GM18909 (cell line): ENCODE data around the gene ATXN8OS.
A peak's percentile ranks its signal among the peaks of the same experiment; 100 is the strongest.
"Not testable (repeated sequence)": the region's sequence is repeated elsewhere in the genome, so short reads cannot be mapped to it uniquely, and the experiment has no call there.

Experiments used
- ATAC-seq: cut with Tn5 transposase; IDR thresholded peaks from one replicate; pipeline ENCODE4 v1.9.1; 2021; ENCODE audit warnings: mild to moderate bottlenecking; ENCODE audit not compliant: unreplicated experiment, poor library complexity

Gene ATXN8OS

DNA sequence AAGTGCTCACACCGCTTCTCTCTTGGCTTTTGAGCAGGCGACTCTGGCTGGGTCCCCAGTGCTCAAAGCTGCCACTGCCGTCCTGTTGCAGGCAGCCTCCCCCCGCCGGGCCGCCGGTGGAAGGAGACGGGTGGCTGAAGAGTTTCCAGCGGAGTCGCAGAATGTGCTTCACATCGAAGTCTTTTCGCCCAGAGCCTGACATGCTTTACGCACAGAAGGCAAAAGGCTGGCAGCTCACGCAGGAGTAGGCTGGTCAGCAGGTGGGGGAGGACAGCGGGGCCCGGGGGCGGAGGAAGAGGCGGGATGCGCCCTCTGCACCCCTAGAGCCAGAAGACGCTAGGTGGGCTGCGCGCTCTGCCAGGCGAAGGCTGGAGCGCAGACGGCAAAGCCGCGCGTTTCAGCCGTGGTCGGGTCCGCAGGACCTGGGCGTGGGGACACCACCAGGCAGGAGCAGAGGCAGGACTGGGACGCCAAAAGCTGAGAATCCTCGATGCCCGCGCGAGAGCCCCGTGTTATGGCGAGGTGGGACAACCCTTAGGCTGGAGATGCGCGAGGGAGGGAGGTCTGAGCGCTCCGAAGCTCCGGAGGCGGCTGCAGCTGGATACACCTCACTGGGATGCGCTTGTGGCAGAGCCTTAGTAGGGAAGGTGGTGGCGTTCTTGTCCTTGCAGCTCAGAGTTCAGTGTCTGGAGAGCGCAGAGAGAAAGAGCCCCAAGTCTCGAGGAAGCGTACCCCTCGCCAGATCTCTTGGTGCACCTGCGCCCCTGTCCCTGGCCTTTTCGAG lies at the start of gene ATXN8OS:
Gene ATXN8OS (plus strand): TSS at position 329 of the 784 bp plus-strand sequence.
- no peak for ATAC-seq

- ATAC-seq = no peak
Observed at GRCh38 chr13:70080012-70080411, 27.6 kb upstream of the ATXN8OS start.

DNA sequence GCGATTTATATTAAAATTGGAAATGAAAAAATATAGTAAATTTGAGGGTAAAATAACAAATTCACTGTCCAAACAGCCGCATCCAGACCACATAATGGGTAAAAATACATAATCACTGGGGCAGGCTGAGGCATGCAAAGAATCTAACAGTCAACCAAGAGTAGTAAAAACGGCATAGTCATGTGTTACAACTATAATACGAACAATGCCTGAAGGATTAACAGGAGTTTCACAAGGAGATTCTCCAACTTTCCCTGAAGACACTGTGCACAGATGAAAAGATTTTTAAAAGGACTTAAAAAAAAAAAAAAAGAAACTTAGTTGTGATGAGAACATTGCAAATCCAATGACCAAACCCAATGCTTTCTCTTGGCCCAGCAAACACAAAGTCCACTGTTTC lies 20.4 kb upstream of the ATXN8OS start:
- no peak for ATAC-seq

DNA sequence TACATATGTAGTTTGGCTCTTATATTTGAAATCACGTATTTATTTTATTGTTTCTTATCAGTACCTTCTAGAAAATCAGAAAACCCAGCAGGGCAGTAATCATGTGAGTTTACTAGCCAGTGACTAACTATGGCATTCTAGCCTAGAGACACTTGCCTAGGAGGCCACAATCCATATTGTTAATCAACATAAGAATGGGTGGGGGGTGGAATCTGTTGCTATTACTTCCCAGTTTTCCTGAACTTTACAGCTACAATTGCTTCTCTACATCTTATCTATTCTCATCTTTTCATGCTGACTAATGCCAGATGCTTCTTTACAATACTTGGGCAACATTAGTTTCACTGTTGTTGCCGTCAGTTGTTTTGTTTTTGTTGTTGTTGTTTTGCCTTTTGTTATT lies 18.7 kb upstream of the ATXN8OS start:
- no peak for ATAC-seq

DNA sequence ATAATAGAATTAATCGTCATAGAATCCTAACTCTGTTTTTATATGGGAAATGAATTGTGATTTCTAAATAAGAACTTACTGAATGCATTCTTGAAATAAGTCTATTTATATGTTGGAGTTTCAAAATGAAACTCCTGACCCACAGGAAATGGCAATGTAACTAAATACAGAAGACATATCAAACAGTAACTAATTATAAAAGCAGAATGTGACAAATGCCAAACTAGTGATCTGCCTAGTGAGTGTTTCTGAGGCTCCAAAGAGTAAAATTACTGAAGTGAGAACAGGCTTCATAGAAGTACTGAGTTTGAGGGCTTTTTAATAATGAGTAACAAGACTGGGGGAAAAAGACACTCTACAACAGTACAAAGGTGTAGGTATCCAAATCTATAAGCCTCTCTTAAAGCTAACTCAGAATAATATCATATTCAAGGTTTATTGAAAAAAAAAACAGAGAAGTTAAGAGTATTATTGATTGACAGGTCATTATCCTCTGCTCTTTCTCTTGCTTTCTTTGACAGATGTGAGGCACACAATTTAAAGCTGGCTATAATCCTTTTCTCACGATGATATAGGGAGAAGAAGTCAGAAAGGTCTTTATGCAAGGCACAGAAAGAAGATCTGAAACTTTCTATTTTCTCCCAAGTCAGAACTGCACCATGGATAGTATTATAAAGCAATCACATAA lies 17.4 kb upstream of the ATXN8OS start:
- ATAC-seq = peak; percentile 70

DNA sequence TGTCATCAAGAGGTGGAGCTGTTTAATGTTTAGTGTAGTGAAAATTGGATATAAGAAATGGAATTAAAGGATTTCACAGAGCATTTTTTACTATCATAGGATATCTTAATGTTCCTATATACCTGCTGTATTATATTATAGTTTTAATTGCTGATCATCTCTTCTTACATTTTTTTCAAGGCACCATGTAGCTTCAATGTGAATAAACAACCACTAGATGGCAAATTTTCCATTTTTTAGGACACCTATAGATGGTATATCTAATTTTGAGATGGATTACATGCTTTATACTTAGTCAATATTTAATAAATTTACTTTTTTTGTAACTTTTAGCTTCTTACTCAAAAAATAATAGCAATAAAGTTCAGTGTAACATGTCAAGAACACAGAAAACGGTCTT lies 9.0 kb upstream of the ATXN8OS start:
- no peak for ATAC-seq

DNA sequence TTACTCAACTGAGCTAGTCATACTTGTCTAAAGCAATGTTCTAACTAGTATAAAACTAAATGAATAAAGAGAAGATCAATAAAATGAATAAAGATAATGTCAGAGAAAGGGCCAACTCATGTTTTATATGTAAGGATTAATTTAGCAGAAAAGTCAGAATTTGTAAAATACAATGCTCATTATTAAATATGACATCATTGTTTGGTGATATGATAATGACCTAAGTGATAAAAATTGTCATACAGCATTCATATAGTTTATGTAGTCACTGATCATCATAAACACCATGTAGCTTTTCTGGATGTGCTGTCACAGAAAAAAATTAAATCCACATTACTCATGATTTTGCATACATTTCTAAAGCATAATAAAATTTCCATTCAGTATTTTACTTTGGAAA lies 3.1 kb upstream of the ATXN8OS start:
- no peak for ATAC-seq

DNA sequence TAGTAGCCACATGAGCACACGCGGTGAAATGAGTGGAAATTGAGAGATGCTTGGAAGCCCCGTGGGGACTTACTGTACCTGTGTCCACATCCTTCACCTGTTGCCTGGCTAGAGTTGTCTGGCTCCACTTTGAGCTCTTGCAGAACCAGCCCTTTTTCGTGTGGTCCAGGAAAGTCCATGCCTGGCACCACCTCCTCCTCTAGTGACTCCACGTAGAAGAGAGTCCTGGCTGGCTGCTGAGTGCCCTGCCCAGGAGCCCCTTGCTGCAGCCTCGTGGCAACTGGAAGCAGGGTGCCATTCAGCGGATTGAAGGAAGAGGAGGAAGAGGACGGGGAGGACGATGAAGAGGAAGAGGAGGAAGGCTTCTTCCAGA lies 515 bp upstream of the ATXN8OS start:
- no peak for ATAC-seq

DNA sequence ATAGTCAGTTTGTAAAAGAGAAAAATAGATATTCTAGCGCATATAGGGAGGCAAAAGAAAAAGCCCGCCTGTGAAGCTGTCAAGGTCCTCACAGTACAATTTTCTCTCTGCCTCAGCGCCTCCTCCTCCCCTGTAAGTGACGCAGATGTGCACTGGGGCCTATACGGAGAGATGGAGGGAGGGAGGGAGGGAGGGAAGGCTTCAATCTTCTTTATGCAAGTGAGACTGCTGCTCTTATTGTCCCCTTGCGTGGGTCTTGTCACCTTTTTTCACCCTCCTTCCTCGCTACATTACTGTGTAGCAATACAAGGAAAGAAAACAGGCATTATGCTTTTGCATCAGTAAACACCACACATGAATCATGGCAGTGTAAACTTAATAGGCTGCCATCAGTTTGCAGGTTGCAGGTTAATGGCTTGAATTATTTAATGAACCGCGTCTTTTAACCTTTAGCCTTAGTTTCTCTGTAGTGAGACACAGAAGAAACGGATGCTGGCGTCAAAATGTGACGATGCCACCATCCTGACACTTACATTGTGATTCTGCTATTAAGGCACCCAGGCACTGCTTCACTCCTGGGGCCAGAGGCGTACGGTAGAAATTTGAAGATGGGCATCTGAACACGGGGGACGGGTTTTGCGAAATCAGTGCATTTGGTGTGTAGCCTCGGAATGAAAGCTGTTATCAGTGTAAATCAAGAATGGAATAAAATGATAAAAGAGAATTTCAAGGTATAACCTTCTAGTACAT lies 905 bp downstream of the ATXN8OS start, which contains the start of gene KLHL1:
Gene KLHL1 (minus strand): TSS at position 97 of the 750 bp plus-strand sequence. CDS start 753 bp downstream, outside the sequence.
- ATAC-seq = no peak

DNA sequence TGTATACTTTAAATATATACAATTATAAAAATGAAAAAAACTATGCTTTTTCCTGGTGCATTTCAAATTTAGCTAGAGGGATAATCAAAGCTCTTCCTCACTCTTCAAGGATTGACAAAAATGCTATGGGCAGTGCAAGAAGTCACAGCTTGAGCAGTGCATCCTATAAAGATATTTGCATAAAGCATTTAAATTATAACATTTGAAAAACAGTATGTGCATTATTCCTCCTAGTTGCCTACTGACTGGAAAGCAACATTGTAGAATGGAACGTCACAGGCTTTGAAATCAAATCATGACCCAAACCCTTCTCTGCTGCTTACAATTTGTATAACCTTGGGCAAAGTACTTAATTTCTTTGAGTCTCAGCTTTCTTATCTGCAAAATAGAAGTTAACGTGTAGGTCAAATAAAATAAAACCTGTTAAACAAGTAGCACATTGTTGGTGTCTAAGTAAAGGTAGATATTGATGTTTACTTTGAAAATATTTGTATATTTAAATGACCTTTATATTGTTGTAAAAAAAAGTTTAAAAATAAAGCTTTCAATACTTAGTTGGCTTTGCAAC lies 9.8 kb downstream of the ATXN8OS start:
- ATAC-seq = no peak

- ATAC-seq = no peak
Observed at GRCh38 chr13:70125693-70126092, 18.1 kb downstream of the ATXN8OS start.

GRCh38 chr13:70128098-70128497 lies 20.5 kb downstream of the ATXN8OS start:
- ATAC-seq = no peak

GRCh38 chr13:70142658-70143057 lies 35.0 kb downstream of the ATXN8OS start:
- not testable (repeated sequence) for ATAC-seq

- ATAC-seq = no peak
Observed at GRCh38 chr13:70162141-70162540, 54.5 kb downstream of the ATXN8OS start.

- ATAC-seq = no peak
Observed at GRCh38 chr13:70170689-70171088, 63.1 kb downstream of the ATXN8OS start.

- no peak for ATAC-seq
Observed at GRCh38 chr13:70171151-70171550, 63.5 kb downstream of the ATXN8OS start.

DNA sequence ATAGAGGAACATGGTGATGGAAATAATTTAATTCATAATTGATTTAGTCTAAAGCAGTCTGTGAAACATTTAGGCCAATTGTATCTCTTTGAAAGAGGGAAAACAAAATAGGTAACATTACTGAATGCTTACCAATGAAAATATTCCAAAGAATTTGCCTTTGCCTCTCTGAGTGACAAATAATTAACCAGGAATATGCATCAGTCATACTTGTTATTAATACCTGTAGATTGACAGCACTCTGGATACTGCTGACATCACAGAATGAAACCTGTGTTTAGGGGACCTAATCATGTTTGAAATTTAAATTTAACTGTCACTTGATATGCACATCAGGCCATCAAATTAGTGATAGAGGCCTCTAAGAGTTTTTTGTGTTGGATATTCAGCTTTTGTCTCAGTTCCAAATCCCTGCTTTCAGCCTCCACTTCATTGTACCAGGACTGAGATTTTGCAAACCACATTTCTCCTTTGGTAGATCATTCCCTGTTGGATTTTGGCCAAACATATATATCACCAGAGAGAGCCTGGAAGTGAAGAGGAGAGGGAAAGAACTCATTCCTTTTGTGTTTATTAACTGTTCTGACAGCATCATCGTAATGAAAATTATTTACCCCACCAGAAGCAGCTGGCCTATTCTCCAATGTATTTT lies 65.4 kb downstream of the ATXN8OS start:
- ATAC-seq = no peak

GRCh38 chr13:70173598-70173959 lies 66.0 kb downstream of the ATXN8OS start:
- no peak for ATAC-seq

- ATAC-seq = no peak
Observed at GRCh38 chr13:70178346-70178745, 70.7 kb downstream of the ATXN8OS start.
